Measurements from ENCODE around the gene BAIAP2L2. TPM values are rescaled to one million over a fixed set of nuclear protein-coding genes. Genes with fewer than 3 reads are reported as not detected.

Gene BAIAP2L2
- total RNA-seq, 1 experiment from 2014 or later = 51.2 TPM

- no TSS peak for BruUV-seq (replicated peaks)
- CTCF ChIA-PET = interaction anchor here (0.6 to 1.0 kb wide), 2 partner anchors 8 to 23 kb away, joined by 3 to 4 read pairs; no protein-coding TSS in a partner anchor
Measured at GRCh38 chr22:38068641-38069371, 41.7 kb downstream of the BAIAP2L2 start.

GRCh38 chr22:38067761-38068360 is 42.6 kb downstream of the BAIAP2L2 start:
- Mint-ChIP-seq H3K4me3 (ENCODE audit: low read depth, unreplicated experiment) (no peak overlapping the region), H3K27me3 (ENCODE audit: unreplicated experiment) (no peaks in the 10 kb centered on the region), H3K27ac (ENCODE audit: unreplicated experiment) (no peak overlapping the region), H3K9me3 (ENCODE audit: low read depth, unreplicated experiment) (no peaks in the 10 kb centered on the region), H3K4me1 (ENCODE audit: low read depth, unreplicated experiment) (no peaks in the 10 kb centered on the region), H3K36me3 (ENCODE audit: insufficient read depth, unreplicated experiment) (peaks cover 48% of the 10 kb centered on the region)
- CTCF ChIA-PET = interaction anchor here (1.0 kb wide), 1 partner anchor 24 kb away, joined by 3 read pairs; no protein-coding TSS in a partner anchor
- TF ChIP-seq CTCF (IDR thresholded peaks at IDR 0.05; ENCODE audit: unreplicated experiment) = no peak
- no peak for DNase-seq
- intact Hi-C loops (cut with micrococcal nuclease; ENCODE audit: unreplicated experiment) = no loop called here
- no TSS peak for BruUV-seq (replicated peaks)

More at GRCh38 chr22:38068641-38069371, 41.7 kb downstream of the BAIAP2L2 start:
- no peak for DNase-seq
- H3K9me3 Mint-ChIP-seq (ENCODE audit: low read depth, unreplicated experiment) = no peaks in the 10 kb centered on the region
- H3K27me3 Mint-ChIP-seq (ENCODE audit: unreplicated experiment) = no peaks in the 10 kb centered on the region
- H3K36me3 Mint-ChIP-seq (ENCODE audit: insufficient read depth, unreplicated experiment) = peaks cover 48% of the 10 kb centered on the region
- intact Hi-C loops (cut with micrococcal nuclease; ENCODE audit: unreplicated experiment) = no loop called here
- H3K27ac Mint-ChIP-seq (ENCODE audit: unreplicated experiment) = no peak overlapping the region
- TF ChIP-seq CTCF (IDR thresholded peaks at IDR 0.05; ENCODE audit: unreplicated experiment) = no peak
- no peaks in the 10 kb centered on the region for H3K4me1 Mint-ChIP-seq (ENCODE audit: low read depth, unreplicated experiment)
- no peak overlapping the region for H3K4me3 Mint-ChIP-seq (ENCODE audit: low read depth, unreplicated experiment)

- TF ChIP-seq CTCF (IDR thresholded peaks at IDR 0.05; ENCODE audit: unreplicated experiment) = no peak
- no peak overlapping the region for H3K4me3 Mint-ChIP-seq (ENCODE audit: low read depth, unreplicated experiment)
- no peak for DNase-seq
- no peaks in the 10 kb centered on the region for H3K9me3 Mint-ChIP-seq (ENCODE audit: low read depth, unreplicated experiment)
- H3K27ac Mint-ChIP-seq (ENCODE audit: unreplicated experiment) = no peak overlapping the region
- no peaks in the 10 kb centered on the region for H3K4me1 Mint-ChIP-seq (ENCODE audit: low read depth, unreplicated experiment)
- H3K27me3 Mint-ChIP-seq (ENCODE audit: unreplicated experiment) = no peaks in the 10 kb centered on the region
- BruUV-seq (replicated peaks) = no TSS peak
- intact Hi-C loops (cut with micrococcal nuclease; ENCODE audit: unreplicated experiment) = no loop called here
- peaks cover 53% of the 10 kb centered on the region for H3K36me3 Mint-ChIP-seq (ENCODE audit: insufficient read depth, unreplicated experiment)
- CTCF ChIA-PET = no interaction called here
Measured at GRCh38 chr22:38067028-38067415, 43.5 kb downstream of the BAIAP2L2 start.

- peaks cover 58% of the 10 kb centered on the region for H3K36me3 Mint-ChIP-seq (ENCODE audit: insufficient read depth, unreplicated experiment)
- no peaks in the 10 kb centered on the region for H3K4me1 Mint-ChIP-seq (ENCODE audit: low read depth, unreplicated experiment)
- DNase-seq = no peak
- no peaks in the 10 kb centered on the region for H3K9me3 Mint-ChIP-seq (ENCODE audit: low read depth, unreplicated experiment)
- no peak overlapping the region for H3K27ac Mint-ChIP-seq (ENCODE audit: unreplicated experiment)
- H3K27me3 Mint-ChIP-seq (ENCODE audit: unreplicated experiment) = no peaks in the 10 kb centered on the region
- intact Hi-C loops (cut with micrococcal nuclease; ENCODE audit: unreplicated experiment) = no loop called here
- CTCF ChIA-PET = no interaction called here
- BruUV-seq (replicated peaks) = no TSS peak
- no peak overlapping the region for H3K4me3 Mint-ChIP-seq (ENCODE audit: low read depth, unreplicated experiment)
- no peak for TF ChIP-seq CTCF (IDR thresholded peaks at IDR 0.05; ENCODE audit: unreplicated experiment)
Measured at GRCh38 chr22:38066381-38067027, 44.0 kb downstream of the BAIAP2L2 start.
